Activated naive CD4-positive, alpha-beta T cell treated with anti-CD3 and anti-CD28 coated beads, Interleukin-2, amount 10 ng/mL, durations not matched to agents 7 days and 5 days (primary cell): ENCODE results near the gene NOL9.
"Not testable (repeated sequence)": the region's sequence is repeated elsewhere in the genome, so short reads cannot be mapped to it uniquely, and the experiment has no call there.

Experiments used
- CTCF ChIA-PET: fragments of 350-600 bp; sonication (Branson Sonifier 250); formaldehyde crosslinking; loops from one replicate; lab custom pipeline; 2021; ENCODE audit warnings: antibody characterized with exemption; lab: Charles Lee
- DNase-seq: peaks from one replicate; pipeline ENCODE4 v3.0.0-alpha.2; 2020
- H3K27ac Mint-ChIP-seq: one replicate; pipeline ENCODE4 v1.8.0; 2021; ENCODE audit warnings: mild to moderate bottlenecking, moderate library complexity, mixed read lengths
- H3K27me3 Mint-ChIP-seq: one replicate; pipeline ENCODE4 v1.8.0; 2021; ENCODE audit warnings: mild to moderate bottlenecking, mixed read lengths
- H3K36me3 Mint-ChIP-seq: one replicate; pipeline ENCODE4 v1.8.0; 2021; ENCODE audit warnings: mixed read lengths
- H3K4me1 Mint-ChIP-seq: one replicate; pipeline ENCODE4 v1.8.0; 2021; ENCODE audit warnings: mixed read lengths
- H3K4me3 Mint-ChIP-seq: one replicate; pipeline ENCODE4 v1.8.0; 2021; ENCODE audit warnings: mild to moderate bottlenecking, moderate library complexity, mixed read lengths
- H3K9me3 Mint-ChIP-seq: one replicate; pipeline ENCODE4 v1.8.0; 2021; ENCODE audit warnings: mixed read lengths

Gene NOL9

DNA sequence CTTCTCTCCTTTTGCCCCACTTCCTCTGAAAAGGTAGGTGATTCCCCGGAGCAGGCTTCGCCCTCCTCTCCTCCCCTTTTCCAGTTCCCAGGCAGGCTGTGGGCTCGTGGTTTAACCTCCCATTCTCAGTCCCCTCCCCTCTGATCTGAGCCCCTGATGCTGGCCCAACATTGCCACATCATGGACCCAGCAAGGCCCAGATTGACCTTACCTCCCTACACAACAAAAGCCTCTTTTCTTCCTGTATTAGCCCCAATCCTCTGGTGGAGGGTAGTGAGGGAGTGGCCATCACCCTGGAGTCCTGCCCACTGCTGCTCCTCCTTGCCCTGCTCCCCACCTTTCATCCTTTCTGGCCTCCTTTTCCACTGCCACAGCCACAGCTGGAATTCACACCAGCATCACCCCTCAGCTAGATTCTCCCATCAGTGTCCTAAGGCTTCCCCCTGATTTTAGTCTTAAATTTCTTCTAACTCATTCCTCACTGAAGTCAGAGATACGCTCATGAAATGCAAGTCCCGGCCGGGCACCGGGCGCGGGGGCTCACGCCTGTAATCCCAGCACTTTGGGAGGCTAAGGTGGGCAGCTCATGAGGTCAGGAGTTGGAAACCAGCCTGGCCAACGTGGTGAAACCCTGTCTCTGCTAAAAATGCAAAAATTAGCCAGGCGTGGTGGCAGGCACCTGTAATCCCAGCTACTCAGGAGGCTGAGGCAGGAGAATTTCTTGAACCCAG is 18.5 kb upstream of the NOL9 start:
- Mint-ChIP-seq H3K27me3 (peaks cover 61% of the 10 kb centered on the region), H3K36me3 (no peaks in the 10 kb centered on the region), H3K4me3 (no peak overlapping the region), H3K9me3 (no peaks in the 10 kb centered on the region), H3K4me1 (peaks cover 12% of the 10 kb centered on the region), H3K27ac (no peak overlapping the region)
- CTCF ChIA-PET: no interaction called here
- DNase-seq: no peak

DNA sequence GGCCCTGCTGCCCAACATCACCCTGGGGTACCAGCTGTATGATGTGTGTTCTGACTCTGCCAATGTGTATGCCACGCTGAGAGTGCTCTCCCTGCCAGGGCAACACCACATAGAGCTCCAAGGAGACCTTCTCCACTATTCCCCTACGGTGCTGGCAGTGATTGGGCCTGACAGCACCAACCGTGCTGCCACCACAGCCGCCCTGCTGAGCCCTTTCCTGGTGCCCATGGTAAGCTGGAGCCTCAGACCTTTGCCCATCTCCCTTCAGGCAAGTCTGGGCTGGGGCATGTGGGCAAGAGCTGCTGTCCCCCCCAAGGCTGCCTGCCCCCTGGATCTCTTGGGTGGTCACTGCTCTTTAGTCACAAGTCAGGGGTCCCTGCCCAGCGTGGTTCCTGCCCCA is 16.7 kb upstream of the NOL9 start:
- Mint-ChIP-seq H3K36me3 (no peaks in the 10 kb centered on the region), H3K9me3 (no peaks in the 10 kb centered on the region), H3K27me3 (peaks cover 57% of the 10 kb centered on the region), H3K27ac (no peak overlapping the region), H3K4me1 (peaks cover 12% of the 10 kb centered on the region), H3K4me3 (no peak overlapping the region)
- CTCF ChIA-PET: interaction anchor here (0.5 to 1.9 kb wide), 3 partner anchors 17 to 32 kb away, joined by 3 to 8 read pairs (median 4); partner anchors contain the start of genes NOL9 and TAS1R1
- no peak for DNase-seq

GRCh38 chr1:6570100-6570499 is 15.8 kb upstream of the NOL9 start:
- Mint-ChIP-seq H3K9me3 (no peaks in the 10 kb centered on the region), H3K4me3 (no peak overlapping the region), H3K36me3 (no peaks in the 10 kb centered on the region), H3K27ac (no peak overlapping the region), H3K27me3 (peaks cover 57% of the 10 kb centered on the region), H3K4me1 (peaks cover 12% of the 10 kb centered on the region)
- CTCF ChIA-PET: interaction anchor here (1.9 kb wide), 1 partner anchor 16 kb away, joined by 8 read pairs; the partner anchor contains the start of genes NOL9 and TAS1R1
- DNase-seq: no peak

- H3K36me3 Mint-ChIP-seq: no peaks in the 10 kb centered on the region
- peaks cover 52% of the 10 kb centered on the region for H3K27me3 Mint-ChIP-seq
- H3K9me3 Mint-ChIP-seq: no peaks in the 10 kb centered on the region
- H3K4me3 Mint-ChIP-seq: no peak overlapping the region
- no peak for DNase-seq
- CTCF ChIA-PET: interaction anchor here (1.1 kb wide), 1 partner anchor 14 kb away, joined by 3 read pairs; the partner anchor contains the start of genes NOL9 and TAS1R1
- peaks cover 12% of the 10 kb centered on the region for H3K4me1 Mint-ChIP-seq
- H3K27ac Mint-ChIP-seq: no peak overlapping the region
Measured at GRCh38 chr1:6569033-6569432, 14.7 kb upstream of the NOL9 start.

- CTCF ChIA-PET: interaction anchor here (0.6 kb wide), 1 partner anchor 67 kb away, joined by 3 read pairs; no protein-coding TSS in a partner anchor
Measured at GRCh38 chr1:6560267-6560666, 6.0 kb upstream of the NOL9 start.

DNA sequence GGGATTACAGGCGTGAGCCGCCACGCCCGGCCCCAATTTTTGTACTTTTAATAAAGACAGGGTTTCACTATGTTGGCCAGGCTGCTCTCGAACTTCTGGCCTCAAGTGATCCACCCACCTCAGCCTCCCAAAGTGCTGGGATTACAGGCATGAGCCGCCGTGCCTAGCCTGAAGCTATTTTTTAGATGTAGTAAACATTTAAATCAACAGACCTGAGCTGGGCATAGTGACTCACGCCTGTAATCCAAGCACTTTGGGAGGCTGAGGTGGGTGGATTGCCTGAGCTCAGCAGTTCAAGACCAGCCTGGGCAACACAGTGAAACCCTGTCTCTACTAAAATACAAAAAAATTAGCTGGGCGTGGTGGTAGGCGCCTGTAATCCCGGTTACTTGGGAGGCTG is 4.8 kb upstream of the NOL9 start:
- not testable (repeated sequence) for DNase-seq, H3K27ac Mint-ChIP-seq, H3K36me3 Mint-ChIP-seq, H3K4me3 Mint-ChIP-seq, H3K9me3 Mint-ChIP-seq
- Mint-ChIP-seq H3K4me1 (peaks cover 21% of the 10 kb centered on the region), H3K27me3 (peaks cover 13% of the 10 kb centered on the region)
- CTCF ChIA-PET: interaction anchor here (0.7 kb wide), 1 partner anchor 1086 kb away, joined by 3 read pairs; no protein-coding TSS in a partner anchor

More at GRCh38 chr1:6560267-6560666, 6.0 kb upstream of the NOL9 start:
- Mint-ChIP-seq H3K4me1 (peaks cover 16% of the 10 kb centered on the region), H3K27ac (no peak overlapping the region), H3K9me3 (no peaks in the 10 kb centered on the region), H3K27me3 (peaks cover 13% of the 10 kb centered on the region), H3K36me3 (no peaks in the 10 kb centered on the region), H3K4me3 (no peak overlapping the region)
- no peak for DNase-seq

- Mint-ChIP-seq H3K9me3 (no peaks in the 10 kb centered on the region), H3K4me3 (no peak overlapping the region), H3K27ac (no peak overlapping the region), H3K4me1 (peaks cover 28% of the 10 kb centered on the region), H3K27me3 (peaks cover 13% of the 10 kb centered on the region), H3K36me3 (peaks cover 4% of the 10 kb centered on the region)
- no peak for DNase-seq
- CTCF ChIA-PET: interaction anchor here (1.6 kb wide), 1 partner anchor 21 kb away, joined by 4 read pairs; no protein-coding TSS in a partner anchor
Measured at GRCh38 chr1:6557597-6557996, 3.3 kb upstream of the NOL9 start.

GRCh38 chr1:6554907-6555778 is 830 bp upstream of the NOL9 start, which contains the start of gene TAS1R1:
TAS1R1 (plus strand) TSS chr1:6555307; CDS start chr1:6555374, 67 bp downstream.
- CTCF ChIA-PET: interaction anchor here (0.8 to 3.0 kb wide), 17 partner anchors 10 to 481 kb away, joined by 3 to 17 read pairs (median 4); partner anchors contain the start of gene PLEKHG5

DNA sequence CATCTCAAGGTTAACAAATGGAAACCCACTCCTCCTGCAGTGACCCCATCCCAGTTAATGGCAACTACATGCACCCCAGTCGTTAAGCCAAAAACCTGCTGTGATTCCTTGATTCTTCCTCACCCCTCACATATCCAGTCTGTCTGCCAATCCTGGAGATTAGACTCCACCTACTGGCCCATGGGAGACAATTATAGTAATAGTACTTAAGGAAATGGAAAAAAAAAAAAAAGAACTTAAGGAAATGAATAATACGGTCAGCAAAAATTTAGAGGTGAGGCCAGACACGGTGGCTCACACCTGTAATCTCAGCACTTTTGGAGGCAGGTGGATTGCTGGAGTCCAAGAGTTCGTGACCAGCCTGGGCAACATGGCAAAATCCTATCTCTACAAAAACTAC is 7.0 kb downstream of the NOL9 start:
- CTCF ChIA-PET: interaction anchor here (0.8 to 1.1 kb wide), 2 partner anchors 9 to 58 kb away, joined by 3 read pairs; no protein-coding TSS in a partner anchor
- no peaks in the 10 kb centered on the region for H3K9me3 Mint-ChIP-seq
- no peak overlapping the region for H3K4me3 Mint-ChIP-seq
- H3K27me3 Mint-ChIP-seq: no peaks in the 10 kb centered on the region
- H3K27ac Mint-ChIP-seq: peak overlapping the region; percentile 92
- H3K4me1 Mint-ChIP-seq: peaks cover 42% of the 10 kb centered on the region
- peaks cover 44% of the 10 kb centered on the region for H3K36me3 Mint-ChIP-seq
- DNase-seq: no peak

More at GRCh38 chr1:6554907-6555778, 830 bp upstream of the NOL9 start, which contains the start of gene TAS1R1:
- peaks cover 7% of the 10 kb centered on the region for H3K36me3 Mint-ChIP-seq
- H3K4me1 Mint-ChIP-seq: peaks cover 25% of the 10 kb centered on the region
- H3K4me3 Mint-ChIP-seq: peak within 1 kb of the TSS; percentile 78
- DNase-seq: no peak
- H3K27ac Mint-ChIP-seq: peak within 1 kb of the TSS; percentile 82
- H3K27me3 Mint-ChIP-seq: peaks cover 5% of the 10 kb centered on the region
- H3K9me3 Mint-ChIP-seq: no peaks in the 10 kb centered on the region

GRCh38 chr1:6546326-6546725 is 8.0 kb downstream of the NOL9 start:
- H3K4me1 Mint-ChIP-seq: peaks cover 39% of the 10 kb centered on the region
- H3K27me3 Mint-ChIP-seq: no peaks in the 10 kb centered on the region
- CTCF ChIA-PET: interaction anchor here (1.4 to 1.9 kb wide), 2 partner anchors 8 to 56 kb away, joined by 4 to 9 read pairs; partner anchors contain the start of gene NOL9
- H3K27ac Mint-ChIP-seq: peak overlapping the region; percentile 92
- DNase-seq: no peak
- no peaks in the 10 kb centered on the region for H3K9me3 Mint-ChIP-seq
- H3K4me3 Mint-ChIP-seq: peak overlapping the region; percentile 38
- H3K36me3 Mint-ChIP-seq: peaks cover 49% of the 10 kb centered on the region

GRCh38 chr1:6545276-6546112 is 8.8 kb downstream of the NOL9 start:
- no peaks in the 10 kb centered on the region for H3K9me3 Mint-ChIP-seq
- CTCF ChIA-PET: interaction anchor here (0.6 to 1.9 kb wide), 5 partner anchors 9 to 130 kb away, joined by 3 to 9 read pairs (median 4); partner anchors contain the start of gene NOL9
- DNase-seq: peak; percentile 37
- H3K36me3 Mint-ChIP-seq: peaks cover 54% of the 10 kb centered on the region
- H3K4me3 Mint-ChIP-seq: peak overlapping the region; percentile 38
- no peaks in the 10 kb centered on the region for H3K27me3 Mint-ChIP-seq
- peak overlapping the region; percentile 92 for H3K27ac Mint-ChIP-seq
- peaks cover 39% of the 10 kb centered on the region for H3K4me1 Mint-ChIP-seq

GRCh38 chr1:6544831-6545230 is 9.5 kb downstream of the NOL9 start:
- Mint-ChIP-seq H3K4me1 (peaks cover 36% of the 10 kb centered on the region), H3K9me3 (no peaks in the 10 kb centered on the region), H3K27me3 (no peaks in the 10 kb centered on the region), H3K36me3 (peaks cover 52% of the 10 kb centered on the region), H3K4me3 (no peak overlapping the region), H3K27ac (peak overlapping the region; percentile 92)
- CTCF ChIA-PET: interaction anchor here (0.7 to 1.9 kb wide), 3 partner anchors 9 to 102 kb away, joined by 3 to 9 read pairs (median 4); partner anchors contain the start of gene NOL9
- no peak for DNase-seq

DNA sequence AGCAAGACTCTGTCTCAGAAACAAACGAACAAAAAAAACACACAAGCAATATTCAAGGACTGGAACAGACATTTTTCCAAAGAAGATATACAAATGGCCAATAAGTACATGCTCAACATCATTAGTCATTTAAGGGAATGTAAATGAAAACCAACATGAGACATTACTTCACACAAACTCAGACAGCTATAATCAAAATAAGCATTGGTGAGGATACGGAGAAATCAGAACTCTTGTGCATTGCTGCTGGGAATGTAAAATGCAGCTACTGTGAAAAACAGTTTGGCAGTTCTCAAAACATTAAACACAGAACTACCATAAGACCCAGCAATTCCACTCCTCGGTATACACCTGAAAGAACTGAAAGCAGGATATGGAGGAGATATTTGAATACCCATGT is 15.4 kb downstream of the NOL9 start:
- Mint-ChIP-seq H3K4me3 (no peak overlapping the region), H3K36me3 (peaks cover 42% of the 10 kb centered on the region), H3K9me3 (no peaks in the 10 kb centered on the region), H3K4me1 (peaks cover 2% of the 10 kb centered on the region), H3K27me3 (no peaks in the 10 kb centered on the region), H3K27ac (no peak overlapping the region)
- DNase-seq: no peak
- CTCF ChIA-PET: interaction anchor here (0.9 kb wide), 2 partner anchors 16 to 17 kb away, joined by 3 to 4 read pairs; partner anchors contain the start of gene NOL9
